ENCODE data around the gene LDLR. TPM values are rescaled to one million over a fixed set of nuclear protein-coding genes. Genes with fewer than 3 reads are reported as not detected.

LDLR gene
- total RNA-seq, 1 experiment from 2014 or later: 175 TPM

DNA sequence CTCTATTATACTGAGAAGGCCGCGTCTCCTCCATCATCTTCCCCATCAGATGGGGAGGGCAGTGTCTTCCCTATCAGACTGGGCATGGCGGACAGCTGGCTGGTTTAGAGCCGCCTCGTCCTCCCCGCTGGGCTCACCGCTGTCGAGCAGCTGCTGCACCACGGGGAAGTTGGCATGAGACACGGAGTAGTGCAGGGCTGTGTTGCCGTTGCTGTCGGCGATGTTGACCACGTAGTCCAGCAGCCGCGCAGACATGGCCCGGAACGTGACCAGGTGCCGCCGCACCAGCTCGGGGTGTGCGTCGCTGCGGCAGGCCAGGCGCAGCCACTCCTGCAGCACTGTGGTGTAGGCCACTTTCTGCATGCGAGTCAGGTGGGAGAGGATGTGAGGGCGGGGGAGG, 85.1 kb downstream of the LDLR start:
- BruUV-seq (replicated peaks): no TSS peak
- no peaks in the 10 kb centered on the region for H3K4me1 ChIP-seq (ENCODE audit: insufficient read depth, low read length, poor library complexity, severe bottlenecking)

DNA sequence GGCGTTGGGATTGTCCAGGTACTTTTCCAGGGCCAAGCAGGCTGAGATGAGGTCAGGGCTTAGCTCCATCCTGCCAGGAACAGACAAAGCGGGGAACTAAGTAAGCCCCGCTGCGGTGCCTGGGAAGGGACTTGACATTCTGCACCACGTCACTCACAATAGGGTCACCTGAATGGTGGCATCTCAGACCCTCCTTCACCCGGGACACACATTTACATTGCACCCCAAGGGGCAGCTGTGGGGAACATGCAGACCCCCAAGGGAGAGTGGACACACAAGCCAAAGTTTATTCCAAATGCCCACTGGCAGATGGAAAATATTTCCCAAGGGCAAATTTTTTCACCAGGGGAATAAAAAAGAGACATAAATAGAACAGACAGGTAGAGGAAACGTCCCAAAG, 86.7 kb downstream of the LDLR start:
- Histone ChIP-seq H3K9me3 (ENCODE audit: low read depth, low read length, poor library complexity, severe bottlenecking) (no peaks in the 10 kb centered on the region), H3K27ac (ENCODE audit: low read depth, low read length, poor library complexity, severe bottlenecking) (no peak overlapping the region), H3K4me1 (ENCODE audit: insufficient read depth, low read length, poor library complexity, severe bottlenecking) (no peaks in the 10 kb centered on the region), H3K36me3 (ENCODE audit: insufficient read depth, low read length, poor library complexity, severe bottlenecking) (peaks cover 47% of the 10 kb centered on the region), H3K27me3 (replicated peaks; ENCODE audit: insufficient read depth, low read depth, low read length, poor library complexity) (no peaks in the 10 kb centered on the region), H3K4me3 (ENCODE audit: low read depth, low read length, poor library complexity, severe bottlenecking) (no peak overlapping the region)
- no peak for TF ChIP-seq EZH2 (IDR thresholded peaks at IDR 0.05; ENCODE audit: borderline replicate concordance, low read depth, low read length, poor library complexity, severe bottlenecking)
- TF ChIP-seq, protein P1, sequence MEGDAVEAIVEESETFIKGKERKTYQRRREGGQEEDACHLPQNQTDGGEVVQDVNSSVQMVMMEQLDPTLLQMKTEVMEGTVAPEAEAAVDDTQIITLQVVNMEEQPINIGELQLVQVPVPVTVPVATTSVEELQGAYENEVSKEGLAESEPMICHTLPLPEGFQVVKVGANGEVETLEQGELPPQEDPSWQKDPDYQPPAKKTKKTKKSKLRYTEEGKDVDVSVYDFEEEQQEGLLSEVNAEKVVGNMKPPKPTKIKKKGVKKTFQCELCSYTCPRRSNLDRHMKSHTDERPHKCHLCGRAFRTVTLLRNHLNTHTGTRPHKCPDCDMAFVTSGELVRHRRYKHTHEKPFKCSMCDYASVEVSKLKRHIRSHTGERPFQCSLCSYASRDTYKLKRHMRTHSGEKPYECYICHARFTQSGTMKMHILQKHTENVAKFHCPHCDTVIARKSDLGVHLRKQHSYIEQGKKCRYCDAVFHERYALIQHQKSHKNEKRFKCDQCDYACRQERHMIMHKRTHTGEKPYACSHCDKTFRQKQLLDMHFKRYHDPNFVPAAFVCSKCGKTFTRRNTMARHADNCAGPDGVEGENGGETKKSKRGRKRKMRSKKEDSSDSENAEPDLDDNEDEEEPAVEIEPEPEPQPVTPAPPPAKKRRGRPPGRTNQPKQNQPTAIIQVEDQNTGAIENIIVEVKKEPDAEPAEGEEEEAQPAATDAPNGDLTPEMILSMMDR (conservative IDR thresholded peaks at IDR 0.05; ENCODE audit: low read depth, low read length): no peak
- CTCF ChIA-PET: no interaction called here
- POLR2A ChIA-PET (ENCODE audit: low non-redundant PET): no interaction called here
- no peak for DNase-seq (ENCODE audit: low spot score)
- intact Hi-C loops (cut with micrococcal nuclease; ENCODE audit: unreplicated experiment): no loop called here
- BruUV-seq (replicated peaks): no TSS peak

More for the DNA sequence above, 85.1 kb downstream of the LDLR start:
- H3K27ac ChIP-seq (ENCODE audit: low read depth, low read length, poor library complexity, severe bottlenecking): no peak overlapping the region
- peaks cover 60% of the 10 kb centered on the region for H3K36me3 ChIP-seq (ENCODE audit: insufficient read depth, low read length, poor library complexity, severe bottlenecking)
- DNase-seq (ENCODE audit: low spot score): no peak
- no peak overlapping the region for H3K4me3 ChIP-seq (ENCODE audit: low read depth, low read length, poor library complexity, severe bottlenecking)
- CTCF ChIA-PET: no interaction called here
- H3K27me3 ChIP-seq (replicated peaks; ENCODE audit: insufficient read depth, low read depth, low read length, poor library complexity): no peaks in the 10 kb centered on the region
- intact Hi-C loops (cut with micrococcal nuclease; ENCODE audit: unreplicated experiment): no loop called here
- TF ChIP-seq, protein P1 (conservative IDR thresholded peaks at IDR 0.05; ENCODE audit: low read depth, low read length): no peak
- no peak for TF ChIP-seq EZH2 (IDR thresholded peaks at IDR 0.05; ENCODE audit: borderline replicate concordance, low read depth, low read length, poor library complexity, severe bottlenecking)
- H3K9me3 ChIP-seq (ENCODE audit: low read depth, low read length, poor library complexity, severe bottlenecking): no peaks in the 10 kb centered on the region
- POLR2A ChIA-PET (ENCODE audit: low non-redundant PET): no interaction called here

DNA sequence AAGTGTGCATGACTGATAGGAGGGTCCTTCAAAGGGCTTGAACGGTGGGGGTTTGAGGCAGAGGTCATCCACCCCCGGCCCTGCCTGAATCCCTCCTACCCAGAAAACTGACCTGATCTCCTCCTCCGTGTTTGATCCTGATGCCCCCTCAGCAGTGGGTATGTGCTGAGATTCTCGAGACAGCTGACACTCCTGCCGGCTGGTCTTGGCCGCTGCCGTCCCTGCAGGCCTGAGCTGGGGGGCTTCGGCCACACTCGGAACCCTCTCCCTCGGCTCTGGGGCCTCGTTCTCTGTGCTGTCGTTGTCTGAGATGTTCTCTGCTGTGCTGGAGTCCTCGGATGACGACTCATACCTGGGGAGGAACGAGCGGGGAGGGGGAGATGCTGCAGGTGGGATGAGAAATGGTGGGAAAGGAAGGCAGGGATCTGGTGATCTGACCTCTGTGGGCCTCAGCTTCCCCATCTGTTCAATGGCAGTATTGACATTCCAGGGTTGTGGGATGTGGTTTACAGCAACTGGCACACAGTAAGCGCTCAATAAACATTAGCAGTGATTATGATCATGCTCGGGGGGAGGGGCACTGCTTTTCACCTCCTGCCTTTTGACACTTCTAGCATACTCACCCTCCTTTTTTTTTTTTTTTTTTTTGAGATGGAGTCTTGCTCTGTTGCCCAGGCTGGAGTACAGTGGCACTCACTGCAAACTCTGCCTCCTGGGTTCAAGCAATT, 87.4 kb downstream of the LDLR start:
- POLR2A ChIA-PET (ENCODE audit: low non-redundant PET): no interaction called here

More for the DNA sequence above, 87.4 kb downstream of the LDLR start:
- BruUV-seq (replicated peaks): no TSS peak
- Histone ChIP-seq H3K36me3 (ENCODE audit: insufficient read depth, low read length, poor library complexity, severe bottlenecking) (peaks cover 45% of the 10 kb centered on the region), H3K9me3 (ENCODE audit: low read depth, low read length, poor library complexity, severe bottlenecking) (no peaks in the 10 kb centered on the region), H3K4me1 (ENCODE audit: insufficient read depth, low read length, poor library complexity, severe bottlenecking) (no peaks in the 10 kb centered on the region), H3K4me3 (ENCODE audit: low read depth, low read length, poor library complexity, severe bottlenecking) (no peak overlapping the region), H3K27me3 (replicated peaks; ENCODE audit: insufficient read depth, low read depth, low read length, poor library complexity) (no peaks in the 10 kb centered on the region), H3K27ac (ENCODE audit: low read depth, low read length, poor library complexity, severe bottlenecking) (no peak overlapping the region)
- intact Hi-C loops (cut with micrococcal nuclease; ENCODE audit: unreplicated experiment): no loop called here
- DNase-seq (ENCODE audit: low spot score): no peak
- CTCF ChIA-PET: no interaction called here
- no peak for TF ChIP-seq EZH2 (IDR thresholded peaks at IDR 0.05; ENCODE audit: borderline replicate concordance, low read depth, low read length, poor library complexity, severe bottlenecking)
- TF ChIP-seq, protein P1 (conservative IDR thresholded peaks at IDR 0.05; ENCODE audit: low read depth, low read length): no peak

All from A673 (cell line).